NOMO-1 treated with DMSO at 0.1 percent for 48 hours (cell line): ENCODE data around the gene HACE1.
"Not testable (repeated sequence)": the region's sequence is repeated elsewhere in the genome, so short reads cannot be mapped to it uniquely, and the experiment has no call there.

Experiments used
- DNase-seq: peaks from one replicate; lab custom pipeline; 2025; ENCODE audit not compliant: unreplicated experiment; lab: John Stamatoyannopoulos, UW

The HACE1 gene

GRCh38 chr6:104835782-104836181 lies 23.9 kb downstream of the HACE1 start:
- no peak for DNase-seq

- no peak for DNase-seq
Observed at GRCh38 chr6:104829183-104829958, 30.3 kb downstream of the HACE1 start.

DNA sequence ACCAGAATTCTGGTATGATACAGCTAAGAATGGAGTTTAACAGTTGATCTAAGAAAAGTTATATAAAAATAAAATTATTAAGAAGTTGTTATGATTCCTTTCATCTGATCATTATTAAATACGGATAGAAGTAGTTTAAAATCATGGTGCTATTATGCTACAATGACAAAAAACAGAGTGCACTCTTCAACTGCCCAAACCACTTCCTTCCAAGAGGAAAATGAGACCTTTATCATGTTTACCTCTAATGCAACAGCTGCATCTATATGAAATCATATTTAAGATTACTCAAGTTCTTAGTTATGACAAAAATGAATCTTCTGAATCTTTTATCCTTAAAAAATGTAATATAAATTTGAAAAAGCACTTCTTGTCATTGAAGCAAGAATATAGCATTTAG lies 31.2 kb downstream of the HACE1 start:
- DNase-seq, result no peak

- DNase-seq, result not testable (repeated sequence)
Observed at GRCh38 chr6:104820820-104821219, 38.9 kb downstream of the HACE1 start.

GRCh38 chr6:104816125-104816524 lies 43.6 kb downstream of the HACE1 start:
- DNase-seq, result no peak

- no peak for DNase-seq
Observed at GRCh38 chr6:104814743-104815142, 45.0 kb downstream of the HACE1 start.

- no peak for DNase-seq
Observed at GRCh38 chr6:104813552-104813951, 46.2 kb downstream of the HACE1 start.

GRCh38 chr6:104809116-104809515 lies 50.6 kb downstream of the HACE1 start:
- DNase-seq, result no peak

GRCh38 chr6:104805335-104805734 lies 54.4 kb downstream of the HACE1 start:
- DNase-seq, result not testable (repeated sequence)

DNA sequence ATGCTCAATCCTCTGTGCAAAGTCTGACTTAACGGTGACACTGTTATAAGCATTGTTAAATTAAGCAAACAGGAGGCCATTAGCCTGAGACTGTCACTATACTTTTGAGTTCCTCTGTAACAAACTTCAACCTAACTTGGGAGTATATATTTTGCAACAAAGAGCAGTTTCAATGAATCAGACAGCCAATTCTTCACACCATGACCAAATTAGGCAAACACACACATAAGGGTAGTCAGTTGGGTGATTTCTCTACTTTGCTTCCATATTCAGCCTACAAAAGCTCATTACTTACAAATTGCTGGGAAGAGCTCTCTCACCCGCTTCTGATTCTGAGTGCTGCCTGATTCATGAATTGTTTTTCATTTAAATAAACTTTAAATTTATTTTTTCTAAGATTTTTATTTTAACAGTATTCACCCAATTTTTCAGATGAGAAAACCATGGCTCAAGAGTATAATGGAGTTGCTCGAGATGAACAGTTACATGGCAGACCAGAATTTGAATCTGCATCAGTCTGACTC lies 60.5 kb downstream of the HACE1 start:
- peak; percentile 10 for DNase-seq

DNA sequence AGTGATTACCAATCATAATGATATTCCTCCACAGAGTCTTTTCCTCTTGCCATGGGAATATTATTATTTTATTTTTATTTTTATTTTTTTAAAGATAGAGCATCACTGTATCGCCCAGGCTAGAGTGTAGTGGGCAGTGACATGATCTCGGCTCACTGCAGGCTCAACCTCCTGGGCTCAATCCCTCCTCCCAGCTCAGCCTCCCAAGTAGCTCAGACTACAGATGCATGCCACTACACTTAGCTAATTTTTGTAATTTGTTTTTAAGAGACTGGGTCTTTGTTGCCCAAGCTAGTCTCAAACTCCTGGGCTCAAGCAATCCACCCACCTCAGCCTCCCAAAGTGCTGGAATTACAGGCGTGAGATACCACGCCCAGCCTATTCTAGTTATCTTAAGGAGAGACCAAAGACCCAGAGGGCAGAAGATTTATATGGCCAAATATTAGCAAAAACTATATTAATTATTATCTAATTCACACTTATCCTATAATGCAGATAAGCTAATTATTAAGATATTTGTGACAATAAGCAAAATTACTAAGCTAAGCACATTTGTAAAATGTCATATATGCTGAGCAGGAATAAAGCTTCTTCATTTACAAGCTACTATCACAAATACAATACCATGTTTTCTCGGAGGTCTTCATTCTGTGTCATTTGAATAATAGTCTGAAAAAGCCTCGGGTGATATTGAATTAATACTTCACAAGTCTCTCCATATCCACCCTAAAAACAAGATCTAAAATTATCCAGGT lies 63.5 kb downstream of the HACE1 start:
- DNase-seq, result no peak

- no peak for DNase-seq
Observed at GRCh38 chr6:104795363-104795762, 64.4 kb downstream of the HACE1 start.

- DNase-seq, result peak; percentile 47
Observed at GRCh38 chr6:104789770-104790190, 69.9 kb downstream of the HACE1 start.

DNA sequence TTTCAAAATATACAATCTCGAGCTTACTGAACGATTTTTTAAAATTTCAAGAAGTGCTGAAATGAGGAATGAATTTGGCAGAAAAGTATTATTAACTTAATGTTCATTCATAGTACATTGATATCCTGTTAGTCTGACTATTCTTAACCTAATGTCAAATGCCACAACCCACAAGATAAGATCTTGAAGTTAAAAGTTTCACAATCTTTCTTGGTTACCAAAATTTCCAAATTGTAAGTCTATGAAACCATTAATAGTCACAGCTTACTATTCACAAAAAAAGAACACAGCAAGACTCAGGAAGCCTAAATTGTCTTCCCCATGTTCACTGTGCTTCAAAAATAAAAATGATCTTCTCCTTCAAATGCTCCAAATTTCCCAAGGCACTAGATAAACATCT lies 71.3 kb downstream of the HACE1 start:
- peak; percentile 27 for DNase-seq

GRCh38 chr6:104787305-104787704 lies 72.4 kb downstream of the HACE1 start:
- DNase-seq, result no peak

GRCh38 chr6:104784884-104785283 lies 74.8 kb downstream of the HACE1 start:
- no peak for DNase-seq

- DNase-seq, result peak; percentile 53
Observed at GRCh38 chr6:104771258-104771832, 88.4 kb downstream of the HACE1 start.

DNA sequence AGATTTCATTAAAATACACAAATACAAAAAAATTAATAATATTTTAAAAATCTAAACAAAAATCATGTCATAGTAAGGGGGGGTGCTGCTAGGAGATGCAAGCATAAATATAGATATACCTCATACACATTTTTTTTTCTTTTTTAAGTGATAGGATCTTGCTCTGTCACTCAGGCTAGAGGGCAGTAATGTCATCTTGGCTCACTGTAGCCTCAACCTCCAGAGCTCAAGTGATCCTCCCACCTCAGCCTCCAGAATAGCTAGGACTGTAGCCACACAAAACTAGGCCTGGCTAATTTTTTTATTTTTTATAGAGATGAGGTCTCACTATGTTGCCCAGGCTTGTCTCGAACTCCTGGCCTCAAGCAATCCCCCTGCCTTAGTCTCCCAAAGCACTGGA lies 90.8 kb downstream of the HACE1 start:
- DNase-seq, result no peak

GRCh38 chr6:104766595-104766994 lies 93.1 kb downstream of the HACE1 start:
- DNase-seq, result no peak

DNA sequence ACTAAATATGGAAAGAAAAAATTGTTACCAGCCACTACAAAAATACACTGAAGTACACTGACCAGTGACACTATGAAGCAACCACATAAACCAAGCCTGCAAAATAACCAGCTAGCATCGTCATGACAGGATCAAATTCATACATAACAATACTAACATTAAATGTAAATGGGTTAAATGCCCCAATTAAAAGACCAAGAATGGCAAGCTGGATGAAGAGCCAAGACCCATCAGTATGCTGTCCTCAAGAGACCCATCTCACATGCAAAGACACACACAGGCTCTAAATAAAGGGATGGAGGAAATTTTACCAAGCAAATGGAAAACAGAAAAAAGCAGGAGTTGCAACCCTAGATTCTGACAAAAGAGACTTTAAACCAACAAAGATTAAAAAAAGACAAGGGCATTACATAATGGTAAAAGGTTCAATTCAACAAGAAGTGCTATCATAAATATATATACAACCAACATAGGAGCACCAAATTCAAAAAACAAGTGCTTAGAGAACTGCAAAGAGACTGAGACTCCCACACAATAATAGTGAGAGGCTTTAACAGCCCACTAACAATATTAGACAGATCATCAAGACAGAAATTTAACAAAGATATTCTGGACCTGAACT lies 104.8 kb downstream of the HACE1 start:
- DNase-seq, result no peak

DNA sequence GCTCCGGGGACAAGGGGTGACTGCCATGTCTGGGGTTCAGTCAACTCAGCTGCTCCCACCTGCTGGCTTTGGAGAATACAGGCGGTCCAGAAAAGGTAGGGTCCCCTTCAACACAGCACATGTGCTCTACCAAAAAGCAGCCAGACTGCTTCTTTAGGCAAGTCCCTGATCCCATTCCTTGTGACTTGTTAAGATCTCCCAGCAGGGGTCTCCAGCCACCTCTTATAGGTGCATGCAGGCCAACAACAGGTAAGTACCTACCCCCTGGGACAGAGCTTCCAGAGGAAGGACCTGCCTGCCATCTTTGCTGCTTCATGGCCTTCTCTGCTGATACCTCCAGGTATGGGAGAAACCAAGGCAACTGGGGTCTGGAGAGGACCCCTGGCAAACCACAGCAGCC lies 106.5 kb downstream of the HACE1 start:
- no peak for DNase-seq
